CD8-positive, alpha-beta memory T cell (primary cell): ENCODE measurements around the gene ZDHHC18. TPM values are rescaled to one million over a fixed set of nuclear protein-coding genes. Genes with fewer than 3 reads are reported as not detected.

Experiments used
- CTCF ChIA-PET: fragments of 350-600 bp; sonication (Branson Sonifier 250); formaldehyde crosslinking; loops from one replicate; lab custom pipeline; 2021; ENCODE audit warnings: antibody characterized with exemption; lab: Charles Lee
- POLR2A ChIA-PET: fragments of 350-600 bp; sonication (Branson Sonifier 250); formaldehyde crosslinking; loops from one replicate; lab custom pipeline; 2021; ENCODE audit warnings: antibody characterized with exemption; lab: Charles Lee
- DNase-seq, 5 donors: peaks; one replicate each; pipeline versions ENCODE4 v3.0.0 to v3.0.0-alpha.2; 2020 to 2022; ENCODE audit warnings: mixed read lengths in 1 of 5
- H3K27ac ChIP-seq: one replicate; pipeline ENCODE4 v1.7.0; 2013; ENCODE audit warnings: low read depth, mild to moderate bottlenecking, low read length, moderate library complexity
- H3K27me3 ChIP-seq: 2 replicates; pipeline ENCODE4 v1.7.0; 2013; ENCODE audit warnings: low read length, mild to moderate bottlenecking; ENCODE audit not compliant: insufficient read depth, poor library complexity, severe bottlenecking
- H3K36me3 ChIP-seq: 2 replicates; pipeline ENCODE4 v1.7.0; 2013; ENCODE audit warnings: mild to moderate bottlenecking, low read length, moderate library complexity; ENCODE audit not compliant: insufficient read depth
- H3K4me1 ChIP-seq: 2 replicates; pipeline ENCODE4 v1.7.0; 2013; ENCODE audit warnings: mild to moderate bottlenecking, low read length, moderate library complexity; ENCODE audit not compliant: insufficient read depth
- H3K4me3 ChIP-seq: 2 replicates; pipeline ENCODE4 v1.7.0; 2013; ENCODE audit warnings: mild to moderate bottlenecking, low read length
- H3K9me3 ChIP-seq: 2 replicates; pipeline ENCODE4 v1.7.0; 2013; ENCODE audit warnings: mild to moderate bottlenecking, low read length
- H3K27ac Mint-ChIP-seq, 8 donors: one replicate each; pipeline ENCODE4 v1.8.0; 2020 to 2021; ENCODE audit warnings: mixed read lengths in 8 of 8, mild to moderate bottlenecking in 6 of 8, inconsistent platforms in 3 of 8, moderate library complexity in 3 of 8
- H3K27me3 Mint-ChIP-seq, 2 donors: one replicate each; pipeline ENCODE4 v1.8.0; 2020 to 2021; ENCODE audit warnings: mixed read lengths in 2 of 2, mild to moderate bottlenecking in 1 of 2, moderate library complexity in 1 of 2
- H3K36me3 Mint-ChIP-seq, 3 donors: one replicate each; pipeline ENCODE4 v1.8.0; 2020 to 2021; ENCODE audit warnings: mixed read lengths in 3 of 3, inconsistent platforms in 1 of 3, mild to moderate bottlenecking in 1 of 3
- H3K4me1 Mint-ChIP-seq, 3 donors: one replicate each; pipeline ENCODE4 v1.8.0; 2020 to 2021; ENCODE audit warnings: mixed read lengths in 3 of 3, inconsistent platforms in 1 of 3, mild to moderate bottlenecking in 1 of 3
- H3K4me3 Mint-ChIP-seq, 7 donors: one replicate each; pipeline ENCODE4 v1.8.0; 2020 to 2021; ENCODE audit warnings: mixed read lengths in 7 of 7, mild to moderate bottlenecking in 6 of 7, moderate library complexity in 4 of 7, inconsistent platforms in 2 of 7
- H3K9me3 Mint-ChIP-seq, 5 donors: one replicate each; pipeline ENCODE4 v1.8.0; 2020 to 2022; ENCODE audit warnings: mixed read lengths in 5 of 5, mild to moderate bottlenecking in 3 of 5, moderate library complexity in 2 of 5, inconsistent platforms in 1 of 5
- polyA plus RNA-seq: library from polyadenylated mRNA; unstranded; fragments of 300-500 nt; fragmentation: Illumina TruSeq; gene quantifications from one replicate; pipeline ENCODE4 v1.2.3, GENCODE V29; 2021
- total RNA-seq, 2 experiments: library from RNA; stranded (reverse); gene quantifications; one replicate each; pipeline ENCODE4 v1.2.3, GENCODE V29; 2021

Gene ZDHHC18
- total RNA-seq (10 to 100 TPM; 61.5 to 66.0 TPM), polyA plus RNA-seq (21.7 TPM)

DNA sequence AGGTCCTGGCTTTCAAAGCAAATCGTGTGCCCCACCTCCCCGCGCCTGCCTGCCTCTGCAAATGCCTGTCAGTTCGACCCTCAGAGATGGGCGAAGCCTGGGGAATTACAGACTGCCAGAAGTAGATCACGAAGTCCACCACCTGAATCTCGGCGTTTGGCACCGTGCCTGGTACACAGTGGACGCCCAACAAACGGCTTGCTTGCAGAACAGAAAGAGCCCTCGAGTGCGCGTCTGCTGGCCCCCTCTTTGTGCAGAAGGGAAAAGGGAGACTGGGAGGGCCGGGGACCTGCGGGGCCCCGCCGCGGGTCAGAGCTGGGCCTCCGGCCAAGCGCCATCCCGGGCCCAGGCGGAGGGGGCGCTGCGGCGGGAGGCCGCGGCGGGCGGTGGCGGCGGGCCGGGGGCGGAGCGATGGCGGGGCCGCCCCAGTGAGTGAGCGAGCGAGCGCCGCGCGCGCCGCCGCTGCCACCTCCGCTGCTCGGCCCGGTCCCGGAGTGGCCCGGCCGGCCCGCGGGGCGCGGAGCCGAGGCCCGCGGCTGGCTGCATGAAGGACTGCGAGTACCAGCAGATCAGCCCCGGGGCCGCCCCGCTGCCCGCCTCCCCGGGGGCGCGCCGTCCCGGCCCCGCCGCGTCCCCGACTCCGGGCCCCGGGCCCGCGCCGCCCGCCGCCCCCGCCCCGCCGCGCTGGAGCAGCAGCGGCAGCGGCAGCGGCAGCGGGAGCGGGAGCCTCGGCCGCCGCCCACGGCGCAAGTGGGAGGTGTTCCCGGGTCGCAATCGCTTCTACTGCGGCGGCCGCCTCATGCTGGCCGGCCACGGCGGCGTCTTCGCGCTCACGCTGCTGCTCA is at the start of gene ZDHHC18:
TSS of gene ZDHHC18 (plus strand) at position 428 of the 845 bp plus-strand sequence. CDS start at position 545, 117 bp downstream.
- no peaks in the 10 kb centered on the region for H3K27me3 ChIP-seq
- peaks cover 0 to 32% (median 3%) of the 10 kb centered on the region in 3 donors for H3K36me3 Mint-ChIP-seq
- H3K4me1 Mint-ChIP-seq = peaks cover 49 to 69% (median 62%) of the 10 kb centered on the region in 3 donors
- peaks cover 48% of the 10 kb centered on the region for H3K4me1 ChIP-seq
- peak; percentile 61 to 79 (median 74) for DNase-seq
- ChIA-PET CTCF (interaction anchor here (1.5 to 1.9 kb wide), 3 partner anchors 9 to 46 kb away, joined by 3 to 6 read pairs (median 6); no protein-coding TSS in a partner anchor), POLR2A (no interaction called here)
- H3K9me3 Mint-ChIP-seq = no peaks in the 10 kb centered on the region
- H3K27ac Mint-ChIP-seq = peak within 1 kb of the TSS; percentile 93 to 100 (median 100)
- H3K27me3 Mint-ChIP-seq = no peaks in the 10 kb centered on the region
- peak within 1 kb of the TSS; percentile 77 for H3K27ac ChIP-seq
- H3K36me3 ChIP-seq = no peaks in the 10 kb centered on the region
- H3K4me3 ChIP-seq = peak within 1 kb of the TSS; percentile 74
- H3K4me3 Mint-ChIP-seq = peak within 1 kb of the TSS; percentile 93 to 97 (median 95)
- no peaks in the 10 kb centered on the region for H3K9me3 ChIP-seq

- no peak overlapping the region for H3K27ac ChIP-seq
- H3K4me1 ChIP-seq = peaks cover 6% of the 10 kb centered on the region
- Mint-ChIP-seq H3K27ac (peak overlapping the region in 7 of 8 donors; percentile 0 to 84 (median 47)), H3K4me3 (no peak overlapping the region), H3K4me1 (peaks cover 31 to 52% (median 42%) of the 10 kb centered on the region in 3 donors), H3K27me3 (no peaks in the 10 kb centered on the region), H3K36me3 (peaks cover 14 to 85% (median 29%) of the 10 kb centered on the region in 3 donors), H3K9me3 (no peaks in the 10 kb centered on the region)
- H3K9me3 ChIP-seq = no peaks in the 10 kb centered on the region
- DNase-seq = no peak
- H3K27me3 ChIP-seq = no peaks in the 10 kb centered on the region
- peaks cover 63% of the 10 kb centered on the region for H3K36me3 ChIP-seq
- H3K4me3 ChIP-seq = no peak overlapping the region
- CTCF ChIA-PET = interaction anchor here (0.9 to 1.9 kb wide), 5 partner anchors 10 to 87 kb away, joined by 3 to 6 read pairs (median 3); no protein-coding TSS in a partner anchor
- POLR2A ChIA-PET = no interaction called here
Observed at GRCh38 chr1:26779098-26779668, 47.3 kb upstream of the ZDHHC18 start.

DNA sequence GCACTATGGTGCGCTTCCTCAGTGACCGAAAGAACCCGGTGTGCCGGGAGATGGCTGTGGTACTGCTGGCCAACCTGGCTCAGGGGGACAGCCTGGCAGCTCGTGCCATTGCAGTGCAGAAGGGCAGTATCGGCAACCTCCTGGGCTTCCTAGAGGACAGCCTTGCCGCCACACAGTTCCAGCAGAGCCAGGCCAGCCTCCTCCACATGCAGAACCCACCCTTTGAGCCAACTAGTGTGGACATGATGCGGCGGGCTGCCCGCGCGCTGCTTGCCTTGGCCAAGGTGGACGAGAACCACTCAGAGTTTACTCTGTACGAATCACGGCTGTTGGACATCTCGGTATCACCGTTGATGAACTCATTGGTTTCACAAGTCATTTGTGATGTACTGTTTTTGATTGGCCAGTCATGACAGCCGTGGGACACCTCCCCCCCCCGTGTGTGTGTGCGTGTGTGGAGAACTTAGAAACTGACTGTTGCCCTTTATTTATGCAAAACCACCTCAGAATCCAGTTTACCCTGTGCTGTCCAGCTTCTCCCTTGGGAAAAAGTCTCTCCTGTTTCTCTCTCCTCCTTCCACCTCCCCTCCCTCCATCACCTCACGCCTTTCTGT is 46.0 kb upstream of the ZDHHC18 start:
- Mint-ChIP-seq H3K36me3 (peaks cover 14 to 72% (median 22%) of the 10 kb centered on the region in 3 donors), H3K27ac (peak overlapping the region in 4 of 8 donors; percentile 64 to 100 (median 72)), H3K4me3 (no peak overlapping the region), H3K4me1 (peaks cover 41 to 65% (median 54%) of the 10 kb centered on the region in 3 donors), H3K27me3 (no peaks in the 10 kb centered on the region), H3K9me3 (no peaks in the 10 kb centered on the region)
- Histone ChIP-seq H3K27me3 (no peaks in the 10 kb centered on the region), H3K9me3 (no peaks in the 10 kb centered on the region), H3K27ac (no peak overlapping the region), H3K4me1 (peaks cover 19% of the 10 kb centered on the region), H3K36me3 (peaks cover 50% of the 10 kb centered on the region), H3K4me3 (no peak overlapping the region)
- ChIA-PET POLR2A (no interaction called here), CTCF (interaction anchor here (0.6 to 1.9 kb wide), 3 partner anchors 8 to 89 kb away, joined by 3 to 6 read pairs (median 4); no protein-coding TSS in a partner anchor)
- DNase-seq = no peak

- H3K4me1 Mint-ChIP-seq = peaks cover 50 to 73% (median 63%) of the 10 kb centered on the region in 3 donors
Observed at GRCh38 chr1:26781206-26781825, 45.2 kb upstream of the ZDHHC18 start.

GRCh38 chr1:26782521-26783212 is 43.8 kb upstream of the ZDHHC18 start:
- CTCF ChIA-PET = interaction anchor here (1.2 to 1.4 kb wide), 2 partner anchors 86 to 90 kb away, joined by 3 to 4 read pairs; no protein-coding TSS in a partner anchor
- peaks cover 14 to 60% (median 15%) of the 10 kb centered on the region in 3 donors for H3K36me3 Mint-ChIP-seq

More at GRCh38 chr1:26781206-26781825, 45.2 kb upstream of the ZDHHC18 start:
- no peaks in the 10 kb centered on the region for H3K9me3 ChIP-seq
- CTCF ChIA-PET = interaction anchor here (0.6 to 1.9 kb wide), 4 partner anchors 16 to 89 kb away, joined by 3 to 4 read pairs (median 3); no protein-coding TSS in a partner anchor
- no peak overlapping the region for H3K27ac ChIP-seq
- Mint-ChIP-seq H3K36me3 (peaks cover 14 to 64% (median 18%) of the 10 kb centered on the region in 3 donors), H3K27ac (peak overlapping the region; percentile 9 to 100 (median 80)), H3K9me3 (no peaks in the 10 kb centered on the region), H3K27me3 (no peaks in the 10 kb centered on the region), H3K4me3 (peak overlapping the region in 3 of 7 donors; percentile 8 to 62 (median 47))
- no peak for DNase-seq
- POLR2A ChIA-PET = no interaction called here
- peaks cover 44% of the 10 kb centered on the region for H3K36me3 ChIP-seq
- H3K4me3 ChIP-seq = no peak overlapping the region
- H3K4me1 ChIP-seq = peaks cover 27% of the 10 kb centered on the region
- no peaks in the 10 kb centered on the region for H3K27me3 ChIP-seq

GRCh38 chr1:26783646-26784022 is 42.9 kb upstream of the ZDHHC18 start:
- ChIA-PET CTCF (interaction anchor here (1.2 kb wide), 1 partner anchor 91 kb away, joined by 4 read pairs; no protein-coding TSS in a partner anchor), POLR2A (no interaction called here)
- no peak for DNase-seq
- no peaks in the 10 kb centered on the region for H3K9me3 ChIP-seq
- peaks cover 29% of the 10 kb centered on the region for H3K36me3 ChIP-seq
- peak overlapping the region; percentile 51 for H3K27ac ChIP-seq
- H3K4me3 ChIP-seq = no peak overlapping the region
- Mint-ChIP-seq H3K4me1 (peaks cover 64 to 82% (median 74%) of the 10 kb centered on the region in 3 donors), H3K9me3 (peaks cover 0 to 2% (median 0%) of the 10 kb centered on the region in 5 donors), H3K4me3 (peak overlapping the region in 1 of 7 donors; percentile 29), H3K27ac (peak overlapping the region in 7 of 8 donors; percentile 31 to 100 (median 63)), H3K27me3 (peaks cover 0 to 5% of the 10 kb centered on the region in 2 donors), H3K36me3 (peaks cover 9 to 53% (median 10%) of the 10 kb centered on the region in 3 donors)
- H3K27me3 ChIP-seq = no peaks in the 10 kb centered on the region
- peaks cover 41% of the 10 kb centered on the region for H3K4me1 ChIP-seq

More at GRCh38 chr1:26782521-26783212, 43.8 kb upstream of the ZDHHC18 start:
- Mint-ChIP-seq H3K27ac (peak overlapping the region in 7 of 8 donors; percentile 31 to 100 (median 74)), H3K4me1 (peaks cover 62 to 86% (median 76%) of the 10 kb centered on the region in 3 donors), H3K9me3 (peaks cover 0 to 2% (median 0%) of the 10 kb centered on the region in 5 donors), H3K4me3 (peak overlapping the region in 2 of 7 donors; percentile 15 to 29), H3K27me3 (peaks cover 0 to 5% of the 10 kb centered on the region in 2 donors)
- H3K27me3 ChIP-seq = no peaks in the 10 kb centered on the region
- DNase-seq = no peak
- H3K36me3 ChIP-seq = peaks cover 34% of the 10 kb centered on the region
- H3K4me1 ChIP-seq = peaks cover 38% of the 10 kb centered on the region
- H3K4me3 ChIP-seq = no peak overlapping the region
- POLR2A ChIA-PET = no interaction called here
- H3K9me3 ChIP-seq = no peaks in the 10 kb centered on the region
- no peak overlapping the region for H3K27ac ChIP-seq
